CD14-positive monocyte (primary cell): ENCODE results near the gene CDH13. TPM values are rescaled to one million over a fixed set of nuclear protein-coding genes. Genes with fewer than 3 reads are reported as not detected.

Experiments used
- DNase-seq, 3 donors: peaks; one replicate each; pipeline ENCODE4 v3.0.0-alpha.2; 2011 to 2022
- H2AFZ ChIP-seq: 2 replicates; pipeline ENCODE4 v1.6.0; 2012; ENCODE audit warnings: mild to moderate bottlenecking, low read depth, low read length, inconsistent platforms; ENCODE audit not compliant: insufficient read depth, poor library complexity, severe bottlenecking
- H3K27ac ChIP-seq, 2 donors: 1 replicate in 1 of 2; 2 replicates in 1 of 2; pipeline ENCODE4 v1.5.1; 2012 to 2013; ENCODE audit warnings: low read length in 2 of 2, control low read depth in 1 of 2, inconsistent platforms in 1 of 2, low read depth in 1 of 2, mild to moderate bottlenecking in 1 of 2
- H3K27me3 ChIP-seq, 2 donors: one replicate each; pipeline versions ENCODE4 v1.6.0 to v1.6.1; 2011 to 2013; ENCODE audit warnings: low read length in 2 of 2; ENCODE audit not compliant: control insufficient read depth in 2 of 2, insufficient read depth in 2 of 2
- H3K36me3 ChIP-seq, 2 donors: replicated peaks in 1 of 2; 1 replicate in 1 of 2; 2 replicates in 1 of 2; pipeline versions ENCODE4 v1.5.1 to v1.6.1; 2012 to 2013; ENCODE audit warnings: low read length in 2 of 2, control low read depth in 1 of 2, inconsistent platforms in 1 of 2, mild to moderate bottlenecking in 1 of 2; ENCODE audit not compliant: insufficient read depth in 2 of 2, control insufficient read depth in 1 of 2
- H3K4me1 ChIP-seq, 2 donors: 1 replicate in 1 of 2; 2 replicates in 1 of 2; pipeline versions ENCODE4 v1.5.1 to v1.6.1; 2012 to 2013; ENCODE audit warnings: low read length in 2 of 2, control low read depth in 1 of 2, inconsistent platforms in 1 of 2, mild to moderate bottlenecking in 1 of 2, moderate library complexity in 1 of 2; ENCODE audit not compliant: insufficient read depth in 2 of 2, control insufficient read depth in 1 of 2
- H3K4me2 ChIP-seq: replicated peaks from 2 replicates; pipeline ENCODE3; 2012; ENCODE audit warnings: low read length, moderate library complexity, mild to moderate bottlenecking; ENCODE audit not compliant: poor library complexity, severe bottlenecking; ENCODE audit errors: extremely low read depth
- H3K4me3 ChIP-seq, 3 experiments: fragments of 200-600 bp in 1 of 3; sonication (generic) in 1 of 3; replicated peaks in 1 of 3; 1 replicate in 2 of 3; 2 replicates in 1 of 3; pipeline ENCODE4 v1.5.1; 2011 to 2013; ENCODE audit warnings: low read length in 3 of 3, mild to moderate bottlenecking in 3 of 3, control low read depth in 2 of 3, low read depth in 2 of 3, inconsistent platforms in 1 of 3, moderate library complexity in 1 of 3
- H3K79me2 ChIP-seq: 2 replicates; pipeline ENCODE4 v1.6.0; 2012; ENCODE audit warnings: mild to moderate bottlenecking, control low read depth, inconsistent platforms, low read length, moderate library complexity; ENCODE audit not compliant: insufficient read depth
- H3K9ac ChIP-seq: 2 replicates; pipeline ENCODE4 v1.6.0; 2017; ENCODE audit warnings: low read length, mild to moderate bottlenecking; ENCODE audit not compliant: insufficient read depth, poor library complexity, severe bottlenecking
- H3K9me3 ChIP-seq, 2 donors: replicated peaks in 1 of 2; 1 replicate in 1 of 2; 2 replicates in 1 of 2; pipeline versions ENCODE4 v1.5.1 to v1.6.1; 2012 to 2013; ENCODE audit warnings: low read length in 2 of 2, control low read depth in 1 of 2; ENCODE audit not compliant: control insufficient read depth in 1 of 2, insufficient read depth in 1 of 2
- H4K20me1 ChIP-seq: 2 replicates; pipeline ENCODE4 v1.6.0; 2012; ENCODE audit warnings: mild to moderate bottlenecking, low read length, control low read depth, moderate library complexity; ENCODE audit not compliant: insufficient read depth
- H3K27ac Mint-ChIP-seq, 7 donors: one replicate each; pipeline ENCODE4 v1.8.0; 2020; ENCODE audit warnings: mild to moderate bottlenecking in 7 of 7, mixed read lengths in 7 of 7, moderate library complexity in 6 of 7, inconsistent platforms in 2 of 7
- H3K27me3 Mint-ChIP-seq, 3 donors: one replicate each; pipeline ENCODE4 v1.8.0; 2021 to 2022; ENCODE audit warnings: low read depth in 3 of 3, mild to moderate bottlenecking in 3 of 3, mixed read lengths in 3 of 3, moderate library complexity in 3 of 3, inconsistent platforms in 1 of 3
- H3K36me3 Mint-ChIP-seq, 2 donors: one replicate each; pipeline ENCODE4 v1.8.0; 2020; ENCODE audit warnings: mixed read lengths in 2 of 2, inconsistent platforms in 1 of 2, mild to moderate bottlenecking in 1 of 2
- H3K4me1 Mint-ChIP-seq: one replicate; pipeline ENCODE4 v1.8.0; 2020; ENCODE audit warnings: mild to moderate bottlenecking, mixed read lengths
- H3K4me3 Mint-ChIP-seq, 2 donors: one replicate each; pipeline ENCODE4 v1.8.0; 2020; ENCODE audit warnings: mild to moderate bottlenecking in 2 of 2, mixed read lengths in 2 of 2, moderate library complexity in 1 of 2
- H3K9me3 Mint-ChIP-seq, 7 donors: one replicate each; pipeline ENCODE4 v1.8.0; 2020 to 2022; ENCODE audit warnings: mixed read lengths in 7 of 7, mild to moderate bottlenecking in 6 of 7, moderate library complexity in 6 of 7, inconsistent platforms in 2 of 7
- CTCF ChIP-seq: fragments of 200-600 bp; IDR thresholded peaks from one replicate; pipeline ENCODE4 v1.8.0; 2022; ENCODE audit warnings: antibody characterized with exemption, mild to moderate bottlenecking
- WGBS: methylation state at CpG from one replicate; pipeline ENCODE4 v1.1.5; 2013; ENCODE audit warnings: missing lambda C conversion rate; ENCODE audit not compliant: insufficient coverage; 5-methylcytosine and 5-hydroxymethylcytosine counted together
- intact Hi-C, 2 donors: fragments of 100-400 bp; cut with micrococcal nuclease; formaldehyde crosslinking; loops; one replicate each; pipeline versions ENCODE4 v1.15.0 to v1.15.1; 2023
- polyA plus RNA-seq, 3 donors: library from polyadenylated mRNA; depleted of rRNA in 1 of 3; unstranded in 2 of 3; stranded (reverse) in 1 of 3; fragments of 300-500 nt in 2 of 3; fragments of >200 nt in 1 of 3; fragmentation: Illumina TruSeq in 2 of 3; gene quantifications; 1 replicate in 2 of 3; 2 replicates in 1 of 3; pipeline ENCODE4 v1.2.3, GENCODE V29; 2012 to 2021

The CDH13 gene
- polyA plus RNA-seq, 3 donors: 0.13 to 0.19 TPM; not detected in 1

DNA sequence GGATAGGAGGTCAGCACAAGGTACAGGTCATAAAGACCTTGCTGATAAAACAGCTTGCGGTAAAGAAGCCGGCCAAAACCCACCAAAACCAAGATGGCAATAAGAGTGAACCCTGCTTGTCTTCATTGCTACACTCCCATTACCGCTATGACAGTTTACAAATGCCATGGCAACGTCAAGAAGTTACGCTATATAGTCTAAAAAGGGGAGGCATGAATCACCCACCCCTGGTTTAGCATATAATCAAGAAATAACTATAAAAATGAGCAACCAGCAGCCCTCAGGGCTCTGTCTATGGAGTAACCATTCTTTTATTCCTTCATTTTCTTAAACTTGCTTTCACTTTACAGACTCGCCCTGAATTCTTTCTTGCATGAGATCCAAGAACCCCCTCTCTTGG lies 1180.0 kb downstream of the CDH13 start:
- H3K4me1 Mint-ChIP-seq: peaks cover 75% of the 10 kb centered on the region
- H3K4me3 ChIP-seq: peak overlapping the region in 1 of 3 experiments; percentile 55
- peaks cover 13 to 23% of the 10 kb centered on the region in 2 donors for H3K36me3 ChIP-seq
- H3K27ac ChIP-seq: peak overlapping the region; percentile 90 to 93
- WGBS: 100% methylated on average over 1 of the region's 6 CpGs
- H3K9me3 ChIP-seq: no peaks in the 10 kb centered on the region
- H3K4me1 ChIP-seq: peaks cover 62 to 66% of the 10 kb centered on the region in 2 donors
- H3K4me2 ChIP-seq: peak overlapping the region; percentile 55
- intact Hi-C loops: loop anchor here (5.0 kb wide), 1 partner anchor 64 kb away; no protein-coding TSS in a partner anchor
- no peaks in the 10 kb centered on the region for H3K27me3 Mint-ChIP-seq
- peak overlapping the region; percentile 95 for H3K9ac ChIP-seq
- H3K27ac Mint-ChIP-seq: peak overlapping the region; percentile 93 to 99 (median 97)
- H4K20me1 ChIP-seq: peaks cover 26% of the 10 kb centered on the region
- DNase-seq: peak; percentile 44 to 72 (median 51)
- peaks cover 0 to 7% (median 2%) of the 10 kb centered on the region in 7 donors for H3K9me3 Mint-ChIP-seq
- no peak overlapping the region for H3K4me3 Mint-ChIP-seq
- no peak for TF ChIP-seq CTCF
- H3K27me3 ChIP-seq: no peaks in the 10 kb centered on the region
- H3K79me2 ChIP-seq: peaks cover 35% of the 10 kb centered on the region
- no peak overlapping the region for H2AFZ ChIP-seq
- H3K36me3 Mint-ChIP-seq: peaks cover 30 to 32% of the 10 kb centered on the region in 2 donors

- TF ChIP-seq CTCF: no peak
- no peak for DNase-seq
- Histone ChIP-seq H3K27ac (peak overlapping the region; percentile 90 to 93), H4K20me1 (peaks cover 32% of the 10 kb centered on the region), H3K9me3 (no peaks in the 10 kb centered on the region), H3K36me3 (peaks cover 19 to 28% of the 10 kb centered on the region in 2 donors), H3K79me2 (peaks cover 35% of the 10 kb centered on the region), H3K4me1 (peaks cover 58 to 66% of the 10 kb centered on the region in 2 donors), H2AFZ (peak overlapping the region; percentile 68), H3K27me3 (no peaks in the 10 kb centered on the region), H3K4me2 (peak overlapping the region; percentile 97), H3K4me3 (peak overlapping the region in 1 of 3 experiments; percentile 94), H3K9ac (peak overlapping the region; percentile 95)
- peak overlapping the region; percentile 93 to 99 (median 97) for H3K27ac Mint-ChIP-seq
- intact Hi-C loops: loop anchor here (5.0 kb wide), 1 partner anchor 65 kb away; no protein-coding TSS in a partner anchor
- H3K4me3 Mint-ChIP-seq: no peak overlapping the region
- peaks cover 0 to 7% (median 2%) of the 10 kb centered on the region in 7 donors for H3K9me3 Mint-ChIP-seq
- no peaks in the 10 kb centered on the region for H3K27me3 Mint-ChIP-seq
- peaks cover 36 to 38% of the 10 kb centered on the region in 2 donors for H3K36me3 Mint-ChIP-seq
- peaks cover 72% of the 10 kb centered on the region for H3K4me1 Mint-ChIP-seq
- 97% methylated on average over 3 of the region's 8 CpGs for WGBS
Measured at GRCh38 chr16:83807327-83807709, 1180.5 kb downstream of the CDH13 start.
